Umbilical cord (tissue), 2 donors: Measurements from ENCODE around the gene ARFGAP2. TPM values are rescaled to one million over a fixed set of nuclear protein-coding genes. Genes with fewer than 3 reads are reported as not detected.

ENCODE experiments used
- DNase-seq: peaks from one replicate; pipeline ENCODE4 v3.0.0-alpha.2; 2015; ENCODE audit warnings: low spot score
- total RNA-seq: library from RNA; depleted of rRNA; stranded (reverse); fragments of >200 nt; gene quantifications from one replicate; pipeline ENCODE4 v1.2.3, GENCODE V29; 2014; ENCODE audit warnings: low replicate concordance; ENCODE audit not compliant: insufficient read depth

ARFGAP2 gene
- total RNA-seq, 1 donor from 2014 or later = 72.5 TPM

DNA sequence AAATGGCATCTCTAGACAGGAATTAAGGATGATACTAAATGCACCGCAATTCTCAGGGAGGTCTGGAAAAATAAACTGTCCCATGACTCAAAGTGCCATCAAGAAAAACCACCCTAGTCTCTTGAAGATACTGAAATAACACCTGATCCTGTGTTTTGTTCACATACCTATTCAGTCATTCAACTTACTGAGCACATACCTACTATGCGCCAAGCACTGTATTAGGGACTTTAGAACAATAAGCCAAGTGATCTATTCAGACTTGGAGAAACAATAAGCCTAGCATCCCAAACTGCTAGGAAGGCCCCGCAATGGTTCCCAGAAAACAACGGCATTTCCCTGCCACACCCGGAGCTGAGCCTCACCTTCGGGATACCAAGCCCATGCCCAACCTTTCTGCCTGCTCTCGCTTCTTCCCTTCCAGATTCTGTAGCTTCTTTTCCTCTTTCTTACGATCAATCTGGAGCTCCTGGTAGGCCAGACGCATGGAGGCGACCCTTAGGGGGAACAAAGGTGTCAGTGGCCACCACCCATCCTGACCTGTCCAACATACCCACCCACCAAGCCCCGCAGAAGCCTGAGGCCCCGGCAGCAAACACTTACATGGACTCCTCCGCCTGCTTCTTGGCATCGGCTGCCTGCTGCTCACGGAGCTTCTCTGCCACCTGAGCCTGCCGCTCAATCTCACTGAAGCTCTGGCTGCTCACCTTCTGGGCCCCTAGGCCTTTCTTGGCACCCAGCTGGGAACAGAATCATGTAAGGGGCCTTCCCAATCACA, 5.4 kb downstream of the ARFGAP2 start:
- no peak for DNase-seq

DNA sequence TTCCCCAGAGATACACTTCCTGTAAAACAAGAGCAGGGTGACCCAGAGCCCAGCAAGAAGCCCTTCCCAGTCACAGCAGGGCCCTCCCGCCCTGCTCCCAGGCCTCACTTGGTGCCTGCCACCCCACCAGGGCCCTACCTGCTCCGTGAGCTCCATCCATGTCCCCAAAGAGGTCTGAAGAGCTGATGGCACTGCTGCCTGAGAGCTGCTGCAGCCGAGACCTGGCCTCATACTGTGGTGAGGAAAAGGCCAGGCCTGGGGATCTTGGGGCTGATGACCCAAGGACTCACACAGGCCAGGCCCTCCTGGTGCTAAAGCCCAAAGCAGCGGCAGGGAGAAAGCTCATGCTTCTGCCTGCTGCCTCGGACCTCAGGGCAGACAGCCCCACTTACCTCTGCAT, 10.3 kb downstream of the ARFGAP2 start:
- no peak for DNase-seq

DNA sequence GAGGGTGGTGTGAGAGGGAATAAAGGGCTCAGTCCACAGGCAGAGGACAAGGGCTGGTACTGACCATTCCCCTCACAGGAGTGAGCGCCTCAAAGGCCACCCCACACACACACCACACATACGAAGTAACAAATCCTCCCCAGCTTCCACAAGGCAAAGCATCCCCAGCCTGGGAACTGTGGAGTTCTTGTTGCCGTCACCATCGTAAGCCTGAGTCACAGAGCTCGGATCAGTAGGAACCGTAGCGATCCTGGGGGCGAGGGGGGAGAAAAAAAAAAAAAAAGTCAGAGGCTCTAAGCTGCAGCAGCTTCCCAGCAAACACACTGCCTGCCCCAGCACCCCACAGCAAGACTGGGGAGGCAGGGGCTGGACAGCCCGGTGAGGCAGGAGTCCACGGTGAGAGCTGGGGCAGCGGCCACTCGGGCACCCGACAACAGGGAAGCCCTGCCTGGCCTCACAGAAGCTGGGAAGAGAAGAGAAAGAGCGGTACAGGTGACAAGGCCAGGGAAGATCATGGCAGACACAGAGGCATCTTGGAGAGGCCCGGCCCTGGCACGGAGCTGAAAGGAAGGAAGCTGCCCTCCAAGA, 11.3 kb downstream of the ARFGAP2 start:
- no peak for DNase-seq

DNA sequence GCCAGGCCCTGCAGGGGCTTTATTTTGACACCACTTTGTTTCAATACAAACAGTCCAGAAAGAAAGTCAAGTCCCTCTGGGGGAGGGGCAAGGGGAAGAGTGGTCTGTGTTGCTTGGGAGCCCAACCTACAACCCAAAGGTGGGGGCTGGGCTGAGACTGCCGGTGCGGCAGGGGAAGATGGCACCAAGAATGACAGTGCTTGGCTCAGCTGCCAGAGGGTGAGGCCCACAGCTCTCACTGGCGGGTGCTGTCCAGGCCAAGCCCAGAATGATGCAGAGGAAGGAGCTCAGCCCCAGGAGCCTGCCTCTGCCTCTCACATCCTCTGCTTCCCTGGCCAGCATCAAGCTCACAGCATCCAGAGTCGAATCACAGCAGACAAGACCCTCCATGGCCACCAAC, 12.4 kb downstream of the ARFGAP2 start:
- no peak for DNase-seq

DNA sequence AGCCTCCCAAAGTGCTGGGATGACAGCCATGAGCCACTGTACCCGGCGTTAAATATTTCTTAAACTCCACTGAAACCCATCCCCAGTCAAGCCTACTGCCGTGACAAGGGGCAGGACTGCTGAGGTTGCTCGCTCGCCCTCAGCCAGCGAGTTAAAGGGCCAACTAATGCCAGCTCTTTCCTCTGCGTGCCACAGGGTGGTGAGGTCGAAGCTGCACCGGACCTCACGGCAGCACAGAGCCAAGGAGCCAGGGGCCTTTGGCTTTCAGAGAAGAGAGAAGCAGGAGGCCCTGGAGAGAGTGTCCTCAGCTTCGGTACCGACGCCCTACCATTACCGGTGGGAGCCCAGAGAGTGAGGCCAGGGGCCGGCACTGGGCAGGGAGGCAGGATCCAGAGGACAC, 12.8 kb downstream of the ARFGAP2 start:
- DNase-seq = no peak

DNA sequence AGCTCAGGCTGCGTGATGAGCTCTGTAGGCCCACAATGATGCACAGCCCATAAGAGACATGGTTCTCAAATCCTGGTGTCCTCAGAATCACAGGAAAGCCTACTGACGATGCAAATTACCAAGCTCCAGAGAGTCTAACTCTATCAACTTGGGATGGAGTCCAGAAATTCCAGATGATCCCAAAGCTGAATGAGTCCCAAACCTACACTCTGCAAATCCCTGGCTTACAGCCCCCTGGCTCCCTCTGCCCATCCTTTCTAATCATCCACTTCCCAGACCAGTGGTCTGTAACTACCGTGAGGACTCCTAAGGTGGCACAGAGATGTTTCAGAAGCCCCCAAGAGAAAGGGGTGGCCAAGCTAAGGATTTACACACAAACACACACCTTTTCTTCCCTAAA, 13.5 kb downstream of the ARFGAP2 start:
- DNase-seq = no peak

DNA sequence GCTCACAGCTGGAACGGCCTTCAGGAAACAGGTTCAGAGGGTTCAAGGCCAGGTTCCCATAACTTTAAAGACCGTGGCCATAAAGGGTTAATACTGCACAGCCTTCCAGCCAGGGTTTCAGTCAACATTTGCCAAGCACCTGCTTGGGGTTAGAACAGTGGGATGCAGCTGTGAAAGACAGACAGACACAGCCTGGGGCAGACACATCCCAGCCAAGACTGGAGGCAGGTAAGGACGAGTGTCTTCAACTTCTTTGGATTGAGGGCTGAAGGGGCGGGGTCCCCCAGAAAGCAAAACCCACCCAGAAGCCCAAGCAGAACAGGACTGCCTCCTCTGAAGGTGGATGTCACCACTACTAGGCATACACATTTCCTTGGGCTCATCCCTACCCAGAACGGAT, 14.3 kb downstream of the ARFGAP2 start:
- DNase-seq = no peak

DNA sequence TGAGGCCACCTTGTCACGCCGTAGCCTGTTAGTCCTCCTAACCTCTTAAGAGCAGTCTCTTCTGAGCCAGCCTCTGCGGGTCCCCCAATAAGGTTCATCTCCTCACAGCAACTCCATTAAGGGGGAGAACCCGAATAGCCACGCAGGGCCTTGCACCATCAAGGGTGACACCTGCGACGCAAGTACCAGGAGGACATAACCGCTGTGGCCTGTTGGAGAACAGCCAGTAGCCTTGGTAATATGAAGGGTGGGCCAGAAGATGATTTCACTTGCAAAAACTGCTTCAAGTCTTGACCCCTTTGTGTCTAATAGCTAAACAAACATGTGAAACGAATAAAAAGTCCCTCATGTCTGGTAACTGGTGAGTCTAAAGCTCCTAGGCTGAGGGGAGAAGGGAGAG, 14.8 kb downstream of the ARFGAP2 start:
- no peak for DNase-seq

DNA sequence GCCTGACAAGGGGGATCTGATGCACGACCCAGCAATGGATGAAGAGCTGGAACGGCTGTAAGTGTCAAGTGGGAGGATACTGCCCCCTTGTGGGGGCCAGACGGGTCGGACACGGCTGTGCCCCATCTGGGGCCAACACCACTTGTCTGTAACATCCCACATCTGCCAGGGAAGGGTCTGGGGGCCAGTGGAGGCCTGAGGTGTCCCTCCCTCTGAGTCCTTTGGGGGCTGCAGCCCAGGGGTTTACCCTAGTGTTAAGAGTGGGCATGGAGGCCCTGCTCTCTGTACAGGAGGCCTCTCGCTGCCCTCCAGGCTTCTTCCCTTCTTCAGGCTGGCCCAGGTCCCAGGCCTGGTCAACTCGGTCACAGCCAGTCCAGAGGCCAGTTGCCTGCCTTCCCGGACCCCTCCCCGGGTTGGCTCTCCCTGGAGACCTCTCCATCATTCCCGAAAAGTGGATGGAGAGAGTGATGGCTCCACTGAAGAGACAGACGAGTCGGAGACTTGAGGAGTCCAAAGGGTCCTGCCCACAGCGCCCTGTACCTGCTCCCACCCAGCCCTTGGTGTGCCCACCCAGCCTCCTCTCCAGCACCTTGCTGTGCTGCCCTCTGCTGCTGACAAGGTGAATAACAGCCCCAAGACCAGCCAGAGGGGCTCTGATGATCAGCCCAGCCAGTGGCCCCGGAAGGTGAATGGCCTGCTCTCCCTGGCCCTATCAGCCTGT, 15.4 kb downstream of the ARFGAP2 start:
- peak; percentile 66 for DNase-seq

DNA sequence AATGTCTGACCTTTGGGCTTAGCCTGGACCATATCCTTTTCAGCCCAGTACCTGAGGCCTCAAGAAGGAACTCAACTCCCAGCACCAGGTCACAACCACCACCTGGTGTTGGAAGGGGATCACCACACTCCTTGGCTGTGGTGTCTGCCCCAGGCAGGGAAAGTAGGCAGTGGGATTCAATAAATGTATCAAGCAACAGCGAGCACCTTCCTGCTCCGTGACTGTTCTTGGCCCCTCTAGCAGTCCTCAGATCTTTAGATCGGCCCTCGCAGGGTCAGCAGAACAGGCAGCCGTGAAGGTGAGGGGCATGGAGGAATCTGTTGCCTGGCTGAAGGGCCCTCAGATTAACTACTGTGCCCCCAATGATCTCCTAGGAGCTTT, 15.9 kb downstream of the ARFGAP2 start:
- no peak for DNase-seq

DNA sequence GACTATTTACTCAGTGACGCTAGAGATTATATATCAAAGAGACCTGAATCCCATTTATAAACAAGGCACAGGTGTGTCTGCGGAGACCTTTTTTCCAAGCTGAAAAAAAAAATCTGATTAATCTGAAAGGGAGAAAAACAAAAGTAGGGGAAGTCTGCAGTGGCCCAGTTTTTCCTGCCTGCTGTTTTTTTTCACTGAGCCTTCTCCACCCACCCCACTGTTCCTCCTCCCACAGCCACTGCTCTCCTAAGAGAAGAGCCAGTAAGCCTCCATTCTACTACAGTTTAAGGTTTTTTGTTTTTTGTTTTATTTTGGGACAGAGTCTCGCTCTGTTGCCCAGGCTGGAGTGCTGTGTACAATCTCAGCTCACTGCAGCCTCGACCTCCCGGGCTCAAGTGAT, 18.4 kb downstream of the ARFGAP2 start:
- DNase-seq = no peak

DNA sequence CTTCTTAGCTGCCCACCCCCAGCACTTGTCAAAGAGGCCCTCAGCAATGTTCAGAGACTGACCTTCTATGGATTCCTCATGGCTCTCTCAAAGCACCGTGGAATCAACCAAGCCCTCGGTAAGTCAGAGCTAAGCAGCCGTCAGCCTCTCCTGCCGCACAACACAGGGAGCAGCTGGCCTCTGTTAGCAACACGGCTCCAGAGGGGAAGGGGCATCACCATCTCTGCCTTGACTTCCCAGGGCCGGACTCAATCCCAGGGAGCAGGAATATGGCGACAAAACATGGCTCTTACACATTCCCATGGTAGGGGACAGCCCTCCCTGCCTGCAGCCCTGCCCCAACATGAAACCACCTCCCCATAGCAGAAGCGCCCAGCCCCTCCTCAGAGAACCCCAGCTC, 18.9 kb downstream of the ARFGAP2 start:
- no peak for DNase-seq

DNA sequence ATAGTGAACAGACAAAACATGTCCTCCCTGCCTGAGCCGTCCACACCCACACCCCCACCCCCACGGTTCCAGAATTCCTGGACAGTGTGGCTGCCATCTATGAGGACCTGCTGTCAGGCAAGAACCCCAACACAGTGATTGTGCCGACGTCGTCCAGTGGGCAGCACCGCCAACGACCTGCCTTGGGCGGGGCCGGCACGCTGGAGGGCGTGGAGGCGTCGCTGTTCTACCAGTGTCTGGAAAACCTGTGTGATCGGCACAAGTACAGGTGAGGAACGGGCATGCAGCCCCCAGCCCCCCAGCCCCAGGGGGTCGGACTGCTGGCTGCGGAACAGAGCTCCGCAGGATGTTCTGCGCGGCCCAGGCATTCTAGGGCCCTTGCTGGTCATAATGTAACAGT, 19.7 kb downstream of the ARFGAP2 start:
- DNase-seq = no peak

DNA sequence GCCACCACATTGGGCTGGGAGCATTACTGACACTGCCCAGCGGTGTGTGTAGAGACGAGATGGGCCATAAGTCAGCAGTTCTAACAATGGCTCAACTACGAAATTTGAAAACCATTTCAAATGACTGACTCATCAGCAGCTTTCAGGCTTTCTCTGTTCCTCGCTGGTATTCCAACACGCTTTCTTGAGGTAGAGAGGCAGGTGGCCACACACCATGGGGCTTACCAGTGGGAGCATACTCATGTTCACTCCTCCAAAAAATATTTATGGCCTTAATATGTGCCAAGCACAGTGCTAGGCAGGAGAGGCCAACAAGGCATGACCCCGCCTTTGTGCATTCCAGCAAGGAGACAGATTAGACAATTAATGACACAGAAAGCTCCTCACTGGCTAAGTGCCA, 20.3 kb downstream of the ARFGAP2 start:
- DNase-seq = no peak

DNA sequence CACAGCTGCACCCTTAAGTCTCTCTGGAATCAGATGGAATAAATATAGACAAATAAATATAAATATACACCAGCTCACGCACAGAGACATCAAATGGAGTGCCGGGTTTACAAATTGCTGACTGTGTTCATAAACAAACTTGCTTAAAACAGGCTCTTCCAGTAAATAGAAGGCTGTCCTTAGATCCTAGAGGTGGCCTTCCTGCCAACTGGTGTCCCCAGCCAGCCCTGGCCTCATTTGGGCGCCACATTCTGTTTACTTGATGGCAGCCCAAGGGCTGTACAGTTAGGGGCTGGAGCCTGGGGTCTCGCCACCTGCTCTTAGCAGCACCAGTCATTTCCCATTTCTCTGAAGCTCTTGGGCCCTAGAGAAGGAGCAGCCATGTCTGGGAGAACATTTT, 20.8 kb downstream of the ARFGAP2 start:
- DNase-seq = no peak

DNA sequence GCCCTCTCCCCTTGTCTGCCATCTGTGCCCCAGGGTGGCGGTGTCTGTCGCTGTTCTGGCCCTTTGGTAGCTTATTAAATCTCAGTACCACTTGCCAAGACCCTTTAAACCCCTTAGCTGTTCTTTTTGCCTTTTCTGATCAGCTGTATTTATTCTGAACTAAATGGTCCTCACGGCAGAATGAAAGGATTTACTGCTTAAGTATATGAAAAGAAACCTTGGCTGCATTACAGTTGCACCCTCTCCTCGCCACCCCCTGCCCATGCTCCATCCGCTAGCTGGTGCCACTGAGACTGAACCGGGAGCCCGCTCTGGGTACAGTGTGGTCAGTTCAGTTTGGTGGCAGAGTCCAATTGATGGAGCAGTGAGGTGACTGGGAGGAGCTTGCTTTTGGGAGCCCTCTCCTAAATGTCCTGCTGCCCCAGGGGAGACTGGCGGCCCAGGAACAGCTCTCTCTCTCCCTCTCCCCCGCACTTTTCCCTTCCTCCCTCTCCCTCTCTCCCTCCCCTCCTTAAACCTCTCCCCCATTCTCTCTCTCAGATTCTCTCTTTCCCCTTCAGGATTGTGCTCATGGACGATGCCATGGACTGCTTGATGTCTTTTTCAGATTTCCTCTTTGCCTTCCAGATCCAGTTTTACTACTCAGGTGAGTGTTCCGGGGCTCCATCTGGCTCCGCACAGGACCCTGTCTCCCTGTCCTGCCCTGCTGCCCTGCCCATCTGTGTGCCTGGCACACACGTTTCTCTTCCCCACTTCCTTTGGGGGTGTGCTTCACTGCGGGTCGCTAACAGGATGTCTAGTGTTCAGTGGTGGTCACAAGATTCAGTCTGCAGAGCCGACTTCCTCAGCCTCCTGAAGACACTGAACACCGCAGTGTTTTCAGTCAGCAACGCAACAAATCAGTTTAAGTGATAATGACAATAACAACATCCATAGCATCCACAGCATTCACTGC, 21.8 kb downstream of the ARFGAP2 start:
- no peak for DNase-seq

DNA sequence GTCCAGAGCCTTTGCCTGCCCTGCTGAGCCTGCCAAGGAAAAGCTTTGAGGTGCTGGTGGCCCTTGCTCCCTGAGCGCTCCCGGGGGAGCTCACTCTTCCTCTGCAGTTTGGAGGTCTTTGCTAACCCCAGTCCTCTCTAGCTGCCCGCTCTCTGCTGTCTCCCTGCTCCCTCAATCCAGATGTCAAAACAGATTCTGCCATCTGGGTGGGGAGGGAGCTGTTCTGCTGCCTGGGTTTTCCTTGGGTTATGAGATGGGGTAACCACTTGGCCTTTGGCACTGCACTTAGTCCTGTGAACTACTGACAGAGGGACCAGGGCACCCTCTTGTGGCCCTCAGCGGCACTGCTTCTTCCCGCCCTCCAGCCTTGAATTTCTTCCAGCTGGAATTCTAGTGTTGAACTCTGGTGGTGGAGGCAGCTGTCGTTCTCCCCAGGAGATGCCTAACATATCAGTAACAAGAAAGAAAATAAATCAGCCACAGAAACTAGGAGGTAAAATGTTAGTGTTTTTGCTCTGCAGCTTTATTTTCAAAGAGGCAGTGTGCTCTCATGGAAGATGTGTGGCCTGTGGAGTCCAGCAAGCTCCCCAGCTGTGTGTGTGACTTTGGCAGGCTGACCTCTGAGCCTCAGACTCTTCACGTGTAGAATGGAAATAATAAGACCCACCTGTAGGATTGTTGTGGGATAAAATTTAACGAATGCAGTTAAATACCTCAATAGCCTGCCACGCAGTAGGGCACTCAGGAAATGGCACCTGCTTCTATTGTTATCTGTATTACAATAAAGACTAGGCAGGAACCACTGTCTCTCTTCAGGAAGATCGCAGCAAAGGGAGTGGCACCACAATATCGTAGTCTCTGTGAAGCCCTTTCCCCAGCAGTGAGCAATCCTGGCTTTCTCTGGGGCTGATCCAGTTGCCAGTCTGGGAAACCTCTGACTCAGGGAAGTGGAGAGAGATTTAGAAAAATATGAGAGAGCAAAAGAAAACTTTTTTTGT, 23.4 kb downstream of the ARFGAP2 start:
- DNase-seq = peak; percentile 89

DNA sequence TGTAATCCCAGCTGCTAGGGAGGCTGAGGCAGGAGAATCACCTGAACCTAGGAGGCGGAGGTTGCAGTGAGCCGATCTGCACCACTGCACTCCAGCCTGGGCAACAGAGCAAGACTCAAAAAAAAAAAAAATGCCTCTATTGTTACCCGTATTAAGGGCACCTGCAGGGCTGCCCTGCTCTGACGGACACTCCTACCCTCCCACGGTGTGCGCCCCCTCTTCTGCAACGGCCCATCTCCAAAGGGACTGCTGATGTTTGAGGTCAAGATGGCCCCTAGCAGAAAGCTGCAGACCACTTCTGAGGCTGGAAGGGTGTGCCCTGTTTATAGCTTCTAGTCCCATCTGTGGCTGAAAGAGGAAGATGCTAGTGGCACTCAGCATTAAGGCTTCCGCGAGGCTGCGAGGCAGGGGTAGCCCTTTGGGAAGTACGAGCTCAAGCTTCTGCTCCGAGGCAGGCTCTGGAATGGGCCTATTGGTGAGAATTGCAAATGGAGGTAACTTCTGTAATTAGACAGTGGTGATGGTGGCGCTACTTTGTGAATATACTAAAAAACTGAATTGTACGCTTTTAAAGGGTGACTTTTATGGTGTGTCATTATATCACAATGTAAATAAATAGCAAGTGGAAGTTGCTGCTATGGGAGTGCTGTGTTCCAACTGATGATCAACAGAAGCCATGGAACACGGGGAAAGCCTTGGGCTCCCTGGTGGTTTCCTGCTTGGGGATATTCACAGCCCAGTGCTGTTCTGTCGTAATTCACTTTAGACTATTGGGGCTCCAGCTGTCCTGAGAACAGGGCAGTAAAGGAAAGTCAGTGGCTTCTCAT, 24.3 kb downstream of the ARFGAP2 start:
- no peak for DNase-seq

DNA sequence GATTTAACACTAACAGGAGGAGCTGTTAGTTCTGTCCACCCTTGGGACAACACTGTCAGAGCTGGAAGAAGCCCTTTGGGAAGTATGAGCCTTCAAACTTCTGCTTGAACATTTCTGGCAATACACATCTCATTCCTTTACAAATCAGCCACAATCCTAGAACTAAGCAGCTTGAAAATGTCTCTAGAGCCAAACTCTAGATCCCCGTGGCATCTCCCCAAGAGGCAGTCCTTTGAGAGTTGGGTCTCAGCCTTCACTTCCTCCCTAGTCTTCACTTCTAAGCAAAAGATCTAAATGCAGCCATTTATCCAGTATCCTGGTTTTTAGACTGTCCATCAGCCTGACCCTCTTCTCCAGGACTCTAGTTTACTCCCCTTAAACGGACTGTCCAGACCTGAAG, 26.9 kb downstream of the ARFGAP2 start:
- peak; percentile 58 for DNase-seq
